Spleen (tissue), 11 donors: ENCODE results near the gene LORICRIN. TPM values are rescaled to one million over a fixed set of nuclear protein-coding genes. Genes with fewer than 3 reads are reported as not detected.

Source experiments
- DNase-seq: peaks from one replicate; pipeline ENCODE4 v3.0.0-alpha.2; 2020
- H3K27ac ChIP-seq, 8 donors: fragments of 200-600 bp; sonication (generic) in 7 of 8; 1 replicate in 4 of 8; 2 replicates in 4 of 8; pipeline versions ENCODE4 v1.5.0 to v1.8.0; 2016 to 2021; ENCODE audit warnings: inconsistent platforms in 4 of 8, mild to moderate bottlenecking in 4 of 8, moderate library complexity in 1 of 8
- H3K27me3 ChIP-seq, 7 donors: fragments of 200-600 bp; sonication (generic) in 6 of 7; replicated peaks in 1 of 7; 1 replicate in 4 of 7; 2 replicates in 3 of 7; pipeline versions ENCODE4 v1.5.0 to v1.8.0; 2016 to 2021; ENCODE audit warnings: inconsistent platforms in 3 of 7, mild to moderate bottlenecking in 1 of 7
- H3K36me3 ChIP-seq, 6 donors: fragments of 200-600 bp; sonication (generic) in 5 of 6; 1 replicate in 4 of 6; 2 replicates in 2 of 6; pipeline versions ENCODE4 v1.5.0 to v1.8.0; 2016 to 2021; ENCODE audit warnings: inconsistent platforms in 2 of 6
- H3K4me1 ChIP-seq, 6 donors: fragments of 200-600 bp; sonication (generic) in 5 of 6; 1 replicate in 3 of 6; 2 replicates in 3 of 6; pipeline versions ENCODE4 v1.5.0 to v1.8.0; 2016 to 2021; ENCODE audit warnings: inconsistent platforms in 3 of 6
- H3K4me3 ChIP-seq, 8 donors: fragments of 200-600 bp; sonication (generic) in 7 of 8; 1 replicate in 4 of 8; 2 replicates in 4 of 8; pipeline versions ENCODE4 v1.5.0 to v1.8.0; 2016 to 2021; ENCODE audit warnings: inconsistent platforms in 4 of 8, mild to moderate bottlenecking in 4 of 8, moderate library complexity in 2 of 8
- H3K9me3 ChIP-seq, 8 donors: fragments of 200-600 bp; sonication (generic) in 7 of 8; 1 replicate in 4 of 8; 2 replicates in 4 of 8; pipeline versions ENCODE4 v1.5.0 to v1.8.0; 2016 to 2021; ENCODE audit warnings: inconsistent platforms in 4 of 8
- CTCF ChIP-seq, 11 experiments: fragments of 200-600 bp in 7 of 11; fragments of 450-650 bp in 4 of 11; sonication (generic) in 4 of 11; IDR thresholded peaks in 8 of 11; conservative IDR thresholded peaks in 3 of 11; 1 replicate in 7 of 11; 2 replicates in 4 of 11; pipeline versions ENCODE4 v1.4.0 to v1.8.0; 2016 to 2021; ENCODE audit warnings: antibody characterized with exemption in 11 of 11, inconsistent platforms in 4 of 11, mild to moderate bottlenecking in 1 of 11
- POLR2A ChIP-seq, 3 donors: fragments of 450-650 bp; IDR thresholded peaks; one replicate each; pipeline ENCODE4 v1.5.1; 2017; ENCODE audit warnings: antibody characterized with exemption in 3 of 3, mild to moderate bottlenecking in 1 of 3
- POLR2AphosphoS5 ChIP-seq, 3 donors: sonication (generic); formaldehyde crosslinking; IDR thresholded peaks; one replicate each; pipeline ENCODE4 v1.5.1; 2017; ENCODE audit warnings: antibody characterized with exemption in 3 of 3
- WGBS, 5 donors: extraction: QIAGEN DNeasy Blood & Tissue Kit in 3 of 5; methylation state at CpG; one replicate each; pipeline versions ENCODE4 v1.1.5 to v1.1.7; 2013 to 2018; 5-methylcytosine and 5-hydroxymethylcytosine counted together
- intact Hi-C: fragments of 100-400 bp; cut with DNase I; formaldehyde crosslinking; loops from one replicate; pipeline ENCODE4 v1.15.0; 2023; ENCODE audit warnings: low total_unique reads
- polyA plus RNA-seq, 3 donors: library from polyadenylated mRNA; stranded (reverse); fragments of 200-250 nt; gene quantifications; one replicate each; pipeline ENCODE4 v1.2.1, GENCODE V29; 2013
- total RNA-seq, 7 donors: library from RNA; depleted of rRNA in 3 of 7; stranded (reverse); fragments of >200 nt in 3 of 7; fragmentation: NEBNext Ultra II Directional in 4 of 7; extraction: Animal tissue kit (Norgen Biotek cat#: 25700) in 4 of 7; gene quantifications; one replicate each; pipeline versions ENCODE4 v1.1.0 to v1.2.1, GENCODE V29; 2016 to 2021
- donor health status: healthy with polysubstance abuse.
- donor health status: DM: no; HTN: no; CAD: no; lungs with moderate emphysema.
- donor health status: DM: no; HTN: no; CAD: no.
- donor health status: Bipolar disorder and iron deficiency.
- donor health status: healthy.
- donor health status: DM: no; HTN: no; CAD: no.
- donor health status: DM: yes; HTN: yes; CAD: no.

Gene LORICRIN
- total and polyA plus RNA-seq, 10 donors: 0.38 to 0.83 (median 0.53) TPM; not detected in 7

DNA sequence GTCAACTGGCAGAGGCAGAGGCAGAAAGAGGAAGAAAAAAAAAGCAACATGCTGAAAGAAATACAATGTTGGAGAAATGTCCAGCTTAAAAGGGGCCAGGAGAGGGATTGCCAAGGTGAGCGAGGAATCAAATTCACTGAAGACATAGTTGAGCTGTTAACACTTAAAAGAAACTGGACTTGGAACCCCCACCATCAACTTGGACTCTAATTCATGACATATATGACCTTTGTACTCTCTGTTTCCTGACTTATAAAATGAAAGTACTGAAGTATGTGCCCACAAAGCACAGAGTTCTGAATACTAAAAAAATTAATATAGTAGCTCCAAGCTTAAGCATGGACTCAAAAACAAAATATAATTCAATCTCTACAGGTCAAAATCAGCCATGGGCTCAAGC is 26.0 kb upstream of the LORICRIN start:
- Histone ChIP-seq H3K9me3 (no peaks in the 10 kb centered on the region), H3K36me3 (no peaks in the 10 kb centered on the region), H3K4me1 (peaks cover 0 to 28% (median 0%) of the 10 kb centered on the region in 6 donors), H3K27ac (peak overlapping the region in 4 of 8 donors; percentile 36 to 81 (median 72)), H3K27me3 (peaks cover 0 to 7% (median 0%) of the 10 kb centered on the region in 7 donors), H3K4me3 (no peak overlapping the region)
- no peak for DNase-seq
- TF ChIP-seq POLR2AphosphoS5 (IDR thresholded peaks at IDR 0.05): no peak
- no peak for TF ChIP-seq CTCF (IDR thresholded peaks at IDR 0.05 in 8 of 11, conservative IDR thresholded peaks at IDR 0.05 in 3 of 11)
- 71 to 87% (median 77%) methylated on average over 1 of the region's 1 CpG for WGBS, 5 donors
- intact Hi-C loops: no loop called here

DNA sequence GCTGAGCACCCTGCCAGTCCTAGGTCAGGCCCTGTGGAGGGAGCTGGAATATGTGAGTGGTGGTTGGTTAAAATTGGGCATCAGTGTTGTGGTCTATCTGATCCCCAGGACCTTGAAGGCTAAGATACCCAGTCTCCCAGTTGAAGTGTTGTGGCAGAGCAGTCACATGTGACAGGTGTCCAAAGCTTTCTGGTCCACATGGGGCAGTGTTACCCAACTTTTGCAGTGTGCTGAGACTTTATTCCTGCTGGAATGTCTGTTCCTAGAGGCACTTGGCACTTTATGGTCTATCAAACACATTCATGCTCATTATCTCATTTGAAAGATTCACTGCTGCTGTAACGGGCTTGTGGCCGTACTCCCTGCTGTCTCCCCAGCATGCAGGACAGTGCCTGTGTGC is 21.0 kb upstream of the LORICRIN start:
- Histone ChIP-seq H3K27ac (no peak overlapping the region), H3K27me3 (peaks cover 0 to 5% (median 0%) of the 10 kb centered on the region in 7 donors), H3K4me3 (no peak overlapping the region), H3K9me3 (no peaks in the 10 kb centered on the region), H3K4me1 (no peaks in the 10 kb centered on the region), H3K36me3 (no peaks in the 10 kb centered on the region)
- intact Hi-C loops: no loop called here
- DNase-seq: no peak
- TF ChIP-seq POLR2A (IDR thresholded peaks at IDR 0.05) (no peak), POLR2AphosphoS5 (IDR thresholded peaks at IDR 0.05) (no peak), CTCF (IDR thresholded peaks at IDR 0.05 in 8 of 11, conservative IDR thresholded peaks at IDR 0.05 in 3 of 11) (no peak)
- WGBS, 5 donors: 73 to 88% (median 85%) methylated on average over 2 of the region's 2 CpGs

DNA sequence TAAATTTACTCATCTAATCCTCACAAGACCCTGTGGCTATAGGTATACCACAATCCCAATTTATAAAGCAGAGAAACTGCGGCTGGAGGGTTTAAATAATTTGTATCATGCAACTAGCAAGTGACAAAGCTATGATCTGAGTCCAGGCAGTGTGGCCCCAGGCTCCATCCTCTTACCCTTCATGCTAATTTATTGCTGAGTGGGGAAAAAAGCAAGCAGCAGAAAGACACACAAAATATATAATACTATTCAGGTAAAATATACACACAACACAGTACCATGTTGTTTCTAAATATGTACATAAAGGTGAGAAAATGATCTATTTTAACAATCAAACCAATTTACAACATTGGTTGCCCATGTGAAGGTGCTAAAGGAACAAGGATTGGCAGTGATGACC is 17.3 kb upstream of the LORICRIN start:
- Histone ChIP-seq H3K4me1 (no peaks in the 10 kb centered on the region), H3K4me3 (no peak overlapping the region), H3K36me3 (no peaks in the 10 kb centered on the region), H3K27me3 (peaks cover 0 to 16% (median 0%) of the 10 kb centered on the region in 7 donors), H3K27ac (no peak overlapping the region), H3K9me3 (no peaks in the 10 kb centered on the region)
- TF ChIP-seq CTCF (IDR thresholded peaks at IDR 0.05 in 8 of 11, conservative IDR thresholded peaks at IDR 0.05 in 3 of 11): no peak
- no peak for TF ChIP-seq POLR2AphosphoS5 (IDR thresholded peaks at IDR 0.05)
- TF ChIP-seq POLR2A (IDR thresholded peaks at IDR 0.05): no peak
- no peak for DNase-seq
- intact Hi-C loops: no loop called here
- 77 to 92% (median 85%) methylated on average over 1 of the region's 1 CpG for WGBS, 5 donors

GRCh38 chr1:153245466-153245865 is 14.0 kb upstream of the LORICRIN start:
- WGBS, 5 donors: 89 to 96% (median 91%) methylated on average over 4 of the region's 4 CpGs
- TF ChIP-seq POLR2AphosphoS5 (IDR thresholded peaks at IDR 0.05) (no peak), POLR2A (IDR thresholded peaks at IDR 0.05) (no peak), CTCF (IDR thresholded peaks at IDR 0.05 in 8 of 11, conservative IDR thresholded peaks at IDR 0.05 in 3 of 11) (no peak)
- intact Hi-C loops: no loop called here

More at GRCh38 chr1:153245466-153245865, 14.0 kb upstream of the LORICRIN start:
- H3K9me3 ChIP-seq: no peaks in the 10 kb centered on the region
- H3K4me1 ChIP-seq: no peaks in the 10 kb centered on the region
- peaks cover 0 to 42% (median 0%) of the 10 kb centered on the region in 7 donors for H3K27me3 ChIP-seq
- no peaks in the 10 kb centered on the region for H3K36me3 ChIP-seq
- DNase-seq: no peak
- H3K4me3 ChIP-seq: no peak overlapping the region
- no peak overlapping the region for H3K27ac ChIP-seq
